ENCODE results near the gene ZNF236.

GRCh38 chr18:76783786-76784484 lies 38.4 kb upstream of the ZNF236 start:
- TF ChIP-seq NFIC (IDR thresholded peaks at IDR 0.05) (no peak), YY1 (IDR thresholded peaks at IDR 0.05; ENCODE audit: low read depth) (no peak), REST (IDR thresholded peaks at IDR 0.05; ENCODE audit: low read depth) (no peak), MAX (IDR thresholded peaks at IDR 0.05) (no peak), FOXM1 (IDR thresholded peaks at IDR 0.05; ENCODE audit: borderline replicate concordance, low read depth) (no peak), EP300 (IDR thresholded peaks at IDR 0.05; ENCODE audit: borderline replicate concordance) (no peak), TEAD4 (IDR thresholded peaks at IDR 0.05) (no peak), CREB1 (IDR thresholded peaks at IDR 0.05; ENCODE audit: low read depth) (no peak), TCF12 (IDR thresholded peaks at IDR 0.05; ENCODE audit: low read depth) (no peak)

All from Ishikawa (cell line).